A204.1 (cell line): ENCODE measurements around the gene TMX2.

Source experiments
- FAIRE-seq: peaks from 2 replicates; lab custom pipeline; 2012; peaks lifted over from hg19 to GRCh38; lab: Jason Lieb, UNC

TMX2 gene

GRCh38 chr11:57764972-57765371 lies 52.6 kb downstream of the TMX2 start:
- FAIRE-seq, result no peak

- FAIRE-seq, result no peak
Measured at GRCh38 chr11:57770793-57771192, 58.4 kb downstream of the TMX2 start.

GRCh38 chr11:57771365-57771764 lies 59.0 kb downstream of the TMX2 start:
- no peak for FAIRE-seq

- FAIRE-seq, result no peak
Measured at GRCh38 chr11:57772562-57772961, 60.2 kb downstream of the TMX2 start.

- no peak for FAIRE-seq
Measured at GRCh38 chr11:57773026-57773598, 60.7 kb downstream of the TMX2 start.

- FAIRE-seq, result no peak
Measured at GRCh38 chr11:57775491-57775890, 63.1 kb downstream of the TMX2 start.

- no peak for FAIRE-seq
Measured at GRCh38 chr11:57776031-57776521, 63.7 kb downstream of the TMX2 start.

- no peak for FAIRE-seq
Measured at GRCh38 chr11:57776577-57777210, 64.3 kb downstream of the TMX2 start.

- FAIRE-seq, result no peak
Measured at GRCh38 chr11:57777969-57778317, 65.5 kb downstream of the TMX2 start.

- no peak for FAIRE-seq
Measured at GRCh38 chr11:57778318-57779037, 66.1 kb downstream of the TMX2 start.

GRCh38 chr11:57779276-57779675 lies 66.9 kb downstream of the TMX2 start:
- FAIRE-seq, result no peak

- FAIRE-seq, result no peak
Measured at GRCh38 chr11:57781529-57781943, 69.1 kb downstream of the TMX2 start.

GRCh38 chr11:57785072-57785471 lies 72.7 kb downstream of the TMX2 start:
- no peak for FAIRE-seq

GRCh38 chr11:57786436-57786835 lies 74.0 kb downstream of the TMX2 start:
- FAIRE-seq, result no peak

GRCh38 chr11:57787006-57787604 lies 74.7 kb downstream of the TMX2 start:
- no peak for FAIRE-seq

- FAIRE-seq, result no peak
Measured at GRCh38 chr11:57787920-57788702, 75.7 kb downstream of the TMX2 start.

GRCh38 chr11:57788703-57789088 lies 76.3 kb downstream of the TMX2 start:
- FAIRE-seq, result no peak
